GM23248 (cell line): Measurements from ENCODE around the gene ADGRF1. TPM values are rescaled to one million over a fixed set of nuclear protein-coding genes. Genes with fewer than 3 reads are reported as not detected.

Source experiments
- DNase-seq: peaks from one replicate; pipeline ENCODE4 v3.0.0-alpha.2; 2015
- H2AFZ ChIP-seq: fragments of 200-600 bp; sonication (generic); 2 replicates; pipeline ENCODE4 v1.6.1; 2016; ENCODE audit warnings: antibody characterized with exemption
- H3F3A ChIP-seq: fragments of 200-600 bp; sonication (generic); 2 replicates; pipeline ENCODE4 v1.6.1; 2016; ENCODE audit warnings: mild to moderate bottlenecking, antibody characterized with exemption, mixed run types; ENCODE audit not compliant: insufficient read depth
- H3K27ac ChIP-seq: fragments of 200-600 bp; sonication (generic); 2 replicates; pipeline ENCODE4 v1.5.1; 2016; ENCODE audit warnings: mild to moderate bottlenecking
- H3K27me3 ChIP-seq: fragments of 200-600 bp; sonication (generic); replicated peaks from 2 replicates; pipeline ENCODE4 v1.6.1; 2016; ENCODE audit warnings: mild to moderate bottlenecking; ENCODE audit not compliant: insufficient read depth
- H3K36me3 ChIP-seq: fragments of 200-600 bp; sonication (generic); 2 replicates; pipeline ENCODE4 v1.6.1; 2016; ENCODE audit warnings: low read depth, mild to moderate bottlenecking
- H3K4me1 ChIP-seq: fragments of 200-600 bp; sonication (generic); 2 replicates; pipeline ENCODE4 v1.6.1; 2016; ENCODE audit warnings: mild to moderate bottlenecking; ENCODE audit not compliant: insufficient read depth
- H3K4me2 ChIP-seq: fragments of 200-600 bp; sonication (generic); one replicate; pipeline ENCODE4 v1.6.1; 2016; ENCODE audit warnings: mild to moderate bottlenecking; ENCODE audit not compliant: unreplicated experiment
- H3K4me3 ChIP-seq: fragments of 200-600 bp; sonication (generic); 2 replicates; pipeline ENCODE4 v1.5.1; 2016; ENCODE audit warnings: mild to moderate bottlenecking
- H3K79me2 ChIP-seq: fragments of 200-600 bp; sonication (generic); 2 replicates; pipeline ENCODE4 v1.6.1; 2016; ENCODE audit warnings: mild to moderate bottlenecking; ENCODE audit not compliant: insufficient read depth
- H3K9ac ChIP-seq: fragments of 200-600 bp; sonication (generic); 2 replicates; pipeline ENCODE4 v1.6.1; 2016; ENCODE audit warnings: mild to moderate bottlenecking
- H3K9me2 ChIP-seq: fragments of 200-600 bp; sonication (generic); 2 replicates; pipeline ENCODE4 v1.6.1; 2016; ENCODE audit warnings: mixed run types, mild to moderate bottlenecking, moderate library complexity; ENCODE audit not compliant: insufficient read depth
- H3K9me3 ChIP-seq: fragments of 200-600 bp; sonication (generic); one replicate; pipeline ENCODE4 v1.6.1; 2017; ENCODE audit warnings: low read depth
- H4K20me1 ChIP-seq: fragments of 200-600 bp; sonication (generic); 2 replicates; pipeline ENCODE4 v1.6.0; 2016; ENCODE audit not compliant: insufficient read depth
- EZH2 ChIP-seq: fragments of 200-600 bp; sonication (generic); IDR thresholded peaks from 2 replicates; pipeline ENCODE4 v1.6.1; 2018; ENCODE audit warnings: antibody characterized with exemption, mild to moderate bottlenecking; ENCODE audit not compliant: insufficient read depth, poor library complexity, severe bottlenecking
- EZH2phosphoT487 ChIP-seq: fragments of 200-600 bp; sonication (generic); IDR thresholded peaks from 2 replicates; pipeline ENCODE4 v1.6.1; 2018; ENCODE audit warnings: antibody characterized with exemption, moderate library complexity, mild to moderate bottlenecking, low read depth; ENCODE audit not compliant: insufficient read depth
- WGBS, 2 experiments: methylation state at CpG; one replicate each; pipeline ENCODE4 v1.1.6; 2015 to 2017; ENCODE audit warnings: low lambda C conversion rate in 2 of 2, low coverage in 1 of 2; ENCODE audit errors: missing lambda C conversion rate in 2 of 2; 5-methylcytosine and 5-hydroxymethylcytosine counted together
- in situ Hi-C: fragments of 300-500 bp; cut with MboI; formaldehyde crosslinking; loops from 2 replicates; pipeline ENCODE4 v1.15.0; 2020
- polyA plus RNA-seq: library from polyadenylated mRNA; unstranded; fragments of >200 nt; fragmentation: Nextera tagmentation; extraction: Ambion mirVana; gene quantifications from 2 replicates; pipeline ENCODE4 v1.2.1, GENCODE V29; 2016
- total RNA-seq: library from RNA; depleted of rRNA; stranded (reverse); fragments of >200 nt; shearing (Covaris generic); gene quantifications from 2 replicates; pipeline ENCODE4 v1.2.3, GENCODE V29; 2014

ADGRF1 gene
- total and polyA plus RNA-seq, 2 experiments from 2014 or later, result not detected

GRCh38 chr6:47047479-47048407 is 5.6 kb upstream of the ADGRF1 start:
- H3K36me3 ChIP-seq, result no peaks in the 10 kb centered on the region
- H2AFZ ChIP-seq, result no peak overlapping the region
- no peaks in the 10 kb centered on the region for H3K79me2 ChIP-seq
- peak; percentile 72 for DNase-seq
- 2% methylated on average over 9 of the region's 9 CpGs for WGBS, 2 experiments
- in situ Hi-C loops, result loop anchor here (10.0 kb wide), 1 partner anchor 193 kb away; no protein-coding TSS in a partner anchor
- no peak overlapping the region for H3K9ac ChIP-seq
- H3K9me3 ChIP-seq, result no peaks in the 10 kb centered on the region
- no peak overlapping the region for H3K4me3 ChIP-seq
- H3K9me2 ChIP-seq, result no peaks in the 10 kb centered on the region
- no peak overlapping the region for H3K27ac ChIP-seq
- no peaks in the 10 kb centered on the region for H3K4me1 ChIP-seq
- no peak for TF ChIP-seq EZH2phosphoT487
- TF ChIP-seq EZH2, result no peak
- H3K4me2 ChIP-seq, result no peak overlapping the region
- H3K27me3 ChIP-seq, result peaks cover 9% of the 10 kb centered on the region; the same call in 1 of the 2 replicates
- H3F3A ChIP-seq, result no peaks in the 10 kb centered on the region
- H4K20me1 ChIP-seq, result no peaks in the 10 kb centered on the region

- H3K36me3 ChIP-seq, result no peaks in the 10 kb centered on the region
- no peaks in the 10 kb centered on the region for H4K20me1 ChIP-seq
- no peaks in the 10 kb centered on the region for H3K9me2 ChIP-seq
- TF ChIP-seq EZH2phosphoT487, result no peak
- H3K79me2 ChIP-seq, result no peaks in the 10 kb centered on the region
- H3K9me3 ChIP-seq, result no peaks in the 10 kb centered on the region
- H3K4me3 ChIP-seq, result no peak overlapping the region
- H3K4me2 ChIP-seq, result no peak overlapping the region
- H3K9ac ChIP-seq, result no peak overlapping the region
- WGBS, 2 experiments, result 70 to 72% methylated on average over 3 of the region's 3 CpGs
- DNase-seq, result no peak
- no peaks in the 10 kb centered on the region for H3K4me1 ChIP-seq
- peaks cover 9% of the 10 kb centered on the region; the same call in 1 of the 2 replicates for H3K27me3 ChIP-seq
- H3K27ac ChIP-seq, result no peak overlapping the region
- no peaks in the 10 kb centered on the region for H3F3A ChIP-seq
- no peak overlapping the region for H2AFZ ChIP-seq
- in situ Hi-C loops, result loop anchor here (10.0 kb wide), 1 partner anchor 192 kb away; no protein-coding TSS in a partner anchor
Observed at GRCh38 chr6:47047097-47047478, 5.0 kb upstream of the ADGRF1 start.

DNA sequence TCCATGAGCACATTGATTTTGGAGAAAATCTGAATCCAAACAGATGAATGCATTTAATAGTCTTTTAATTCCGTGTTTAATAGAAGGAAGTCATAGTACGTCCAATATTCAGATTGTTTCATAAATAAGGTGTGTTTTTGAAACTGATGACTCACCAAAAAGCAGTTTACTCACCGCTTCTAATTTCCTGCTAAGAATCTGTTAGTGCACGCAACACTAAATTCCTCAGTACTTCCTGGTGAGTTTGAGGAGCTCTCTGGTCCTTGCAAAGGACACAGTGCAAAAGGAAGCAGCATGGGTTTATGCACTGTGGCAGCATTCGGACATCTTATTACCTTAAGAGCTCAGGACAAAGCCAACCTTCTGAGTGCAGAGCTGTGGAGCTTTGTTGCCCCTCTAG is 2.3 kb upstream of the ADGRF1 start:
- H3K9me2 ChIP-seq, result no peaks in the 10 kb centered on the region
- H3K79me2 ChIP-seq, result no peaks in the 10 kb centered on the region
- no peak overlapping the region for H3K27ac ChIP-seq
- H3K9ac ChIP-seq, result no peak overlapping the region
- H3K36me3 ChIP-seq, result no peaks in the 10 kb centered on the region
- WGBS, 2 experiments, result 66 to 67% methylated on average over 5 of the region's 5 CpGs
- H2AFZ ChIP-seq, result no peak overlapping the region
- no peaks in the 10 kb centered on the region for H4K20me1 ChIP-seq
- no peak overlapping the region for H3K4me3 ChIP-seq
- H3F3A ChIP-seq, result no peaks in the 10 kb centered on the region
- TF ChIP-seq EZH2phosphoT487 (no peak), EZH2 (no peak)
- no peaks in the 10 kb centered on the region for H3K9me3 ChIP-seq
- no peak for DNase-seq
- H3K4me2 ChIP-seq, result no peak overlapping the region
- H3K4me1 ChIP-seq, result no peaks in the 10 kb centered on the region
- in situ Hi-C loops, result loop anchor here (10.0 kb wide), 1 partner anchor 190 kb away; no protein-coding TSS in a partner anchor
- peaks cover 9% of the 10 kb centered on the region; the same call in 1 of the 2 replicates for H3K27me3 ChIP-seq

DNA sequence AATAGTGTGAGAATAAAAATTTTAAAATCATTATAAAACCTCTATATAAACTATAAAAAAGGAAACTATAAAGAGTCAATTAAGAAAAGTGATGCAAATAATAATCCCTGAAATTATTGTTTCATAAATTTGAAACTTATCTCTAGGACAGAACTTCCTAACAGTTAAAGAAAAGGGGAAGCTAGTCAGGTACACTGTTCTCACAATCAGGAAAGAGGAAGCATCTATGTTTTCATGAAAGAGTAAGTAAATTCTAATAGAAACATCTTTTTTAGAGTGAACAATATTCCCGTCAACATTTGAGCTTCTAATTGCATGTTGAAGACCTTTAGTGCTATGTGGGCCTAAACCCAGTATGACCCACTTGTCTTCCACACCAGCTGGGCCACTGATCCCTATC is 1.2 kb upstream of the ADGRF1 start:
- Histone ChIP-seq H2AFZ (no peak overlapping the region), H4K20me1 (no peaks in the 10 kb centered on the region), H3K9me3 (no peaks in the 10 kb centered on the region), H3K79me2 (no peaks in the 10 kb centered on the region), H3K4me3 (no peak overlapping the region), H3K4me1 (no peaks in the 10 kb centered on the region), H3K36me3 (no peaks in the 10 kb centered on the region), H3K9me2 (no peaks in the 10 kb centered on the region), H3K9ac (no peak overlapping the region), H3K4me2 (no peak overlapping the region), H3K27me3 (peaks cover 5% of the 10 kb centered on the region; the same call in 1 of the 2 replicates), H3K27ac (no peak overlapping the region), H3F3A (no peaks in the 10 kb centered on the region)
- in situ Hi-C loops, result loop anchor here (10.0 kb wide), 1 partner anchor 188 kb away; no protein-coding TSS in a partner anchor
- WGBS, 2 experiments, result 53 to 67% methylated on average over 1 of the region's 1 CpG
- DNase-seq, result no peak
- no peak for TF ChIP-seq EZH2
- no peak for TF ChIP-seq EZH2phosphoT487
